ENCODE results near the gene FFAR1. TPM values are rescaled to one million over a fixed set of nuclear protein-coding genes. Genes with fewer than 3 reads are reported as not detected.

FFAR1 gene
- total and polyA plus RNA-seq, 2 of the 8 experiments (the other 6 are each of a cell fraction or from before 2014, with no cell fraction given) = not detected

GRCh38 chr19:35298561-35298972, 49.1 kb upstream of the FFAR1 start (continued):
- TF ChIP-seq KDM1A (IDR thresholded peaks at IDR 0.05; ENCODE audit: borderline replicate concordance, low read length) (no peak), HDAC2 (IDR thresholded peaks at IDR 0.05; ENCODE audit: borderline replicate concordance in 1 of 2, low read depth in 2 of 2, low read length in 2 of 2) (no peak), MAX (IDR thresholded peaks at IDR 0.05) (no peak)
